Mesendoderm (in vitro differentiated cells): Measurements from ENCODE around the gene COL4A2.

Source experiments
- DNase-seq: peaks from one replicate; pipeline ENCODE4 v3.0.0; 2013
- H2AK5ac ChIP-seq: 2 replicates; pipeline ENCODE4 v1.6.1; 2013; ENCODE audit warnings: low read length, inconsistent platforms
- H2BK120ac ChIP-seq: 2 replicates; pipeline ENCODE4 v1.6.1; 2013; ENCODE audit warnings: low read depth, mild to moderate bottlenecking, low read length, moderate library complexity, mixed read lengths
- H2BK15ac ChIP-seq: replicated peaks from 2 replicates; pipeline ENCODE4 v1.6.1; 2013; ENCODE audit warnings: low read depth, mild to moderate bottlenecking, moderate library complexity
- H2BK5ac ChIP-seq: 2 replicates; pipeline ENCODE4 v1.6.1; 2013; ENCODE audit warnings: low read length, inconsistent platforms
- H3K18ac ChIP-seq: 2 replicates; pipeline ENCODE4 v1.6.1; 2013; ENCODE audit warnings: mild to moderate bottlenecking, low read length, mixed read lengths
- H3K23ac ChIP-seq: one replicate; pipeline ENCODE4 v1.6.1; 2013; ENCODE audit warnings: low read length
- H3K27ac ChIP-seq: 2 replicates; pipeline ENCODE4 v1.5.1; 2013; ENCODE audit warnings: low read depth, mild to moderate bottlenecking, inconsistent platforms, low read length, moderate library complexity
- H3K27me3 ChIP-seq: 2 replicates; pipeline ENCODE4 v1.6.1; 2013; ENCODE audit warnings: low read length, control low read depth, mild to moderate bottlenecking, inconsistent platforms; ENCODE audit not compliant: insufficient read depth, poor library complexity
- H3K36me3 ChIP-seq: 2 replicates; pipeline ENCODE4 v1.6.1; 2013; ENCODE audit warnings: low read length, inconsistent platforms; ENCODE audit not compliant: control insufficient read depth, insufficient read depth
- H3K4ac ChIP-seq: one replicate; pipeline ENCODE4 v1.6.1; 2013; ENCODE audit warnings: low read depth, mild to moderate bottlenecking, low read length, moderate library complexity
- H3K4me1 ChIP-seq: 2 replicates; pipeline ENCODE4 v1.6.1; 2013; ENCODE audit warnings: low read depth, low read length, inconsistent platforms; ENCODE audit not compliant: control insufficient read depth
- H3K4me2 ChIP-seq: 2 replicates; pipeline ENCODE4 v1.6.1; 2013; ENCODE audit warnings: low read length
- H3K4me3 ChIP-seq: 2 replicates; pipeline ENCODE4 v1.5.1; 2013; ENCODE audit warnings: mild to moderate bottlenecking, low read length
- H3K56ac ChIP-seq: one replicate; pipeline ENCODE4 v1.6.1; 2013; ENCODE audit warnings: low read length
- H3K79me1 ChIP-seq: 2 replicates; pipeline ENCODE4 v1.6.1; 2013; ENCODE audit warnings: low read length, inconsistent platforms
- H3K79me2 ChIP-seq: 2 replicates; pipeline ENCODE4 v1.6.1; 2013; ENCODE audit warnings: mild to moderate bottlenecking, low read length; ENCODE audit not compliant: control insufficient read depth, insufficient read depth
- H3K9ac ChIP-seq: 2 replicates; pipeline ENCODE4 v1.6.1; 2013; ENCODE audit warnings: low read length, inconsistent platforms
- H4K5ac ChIP-seq: one replicate; pipeline ENCODE4 v1.6.1; 2013; ENCODE audit warnings: low read length
- H4K8ac ChIP-seq: one replicate; pipeline ENCODE4 v1.6.1; 2013; ENCODE audit warnings: low read depth, mild to moderate bottlenecking, control low read depth, low read length, moderate library complexity
- WGBS: extraction: QIAGEN DNeasy Blood & Tissue Kit; methylation state at CpG from one replicate; pipeline ENCODE4 v1.1.7; 2013; ENCODE audit warnings: low lambda C conversion rate, missing lambda C conversion rate; ENCODE audit not compliant: insufficient coverage; ENCODE audit errors: extremely low coverage; 5-methylcytosine and 5-hydroxymethylcytosine counted together

Gene COL4A2

GRCh38 chr13:110403721-110404120, 96.6 kb downstream of the COL4A2 start:
- WGBS = no CpG with 5 or more reads among the region's 2 CpGs
- Histone ChIP-seq H3K79me2 (no peaks in the 10 kb centered on the region), H4K8ac (no peak overlapping the region), H2BK15ac (no peak overlapping the region), H3K18ac (no peak overlapping the region), H3K4me3 (no peak overlapping the region), H3K23ac (no peak overlapping the region), H2AK5ac (no peak overlapping the region), H2BK5ac (no peak overlapping the region), H3K27me3 (no peaks in the 10 kb centered on the region), H3K79me1 (no peaks in the 10 kb centered on the region), H3K4ac (no peak overlapping the region), H3K56ac (no peak overlapping the region), H3K4me2 (no peak overlapping the region), H4K5ac (no peak overlapping the region), H3K36me3 (no peaks in the 10 kb centered on the region), H2BK120ac (no peak overlapping the region), H3K27ac (no peak overlapping the region), H3K9ac (no peak overlapping the region), H3K4me1 (no peaks in the 10 kb centered on the region)
- no peak for DNase-seq

DNA sequence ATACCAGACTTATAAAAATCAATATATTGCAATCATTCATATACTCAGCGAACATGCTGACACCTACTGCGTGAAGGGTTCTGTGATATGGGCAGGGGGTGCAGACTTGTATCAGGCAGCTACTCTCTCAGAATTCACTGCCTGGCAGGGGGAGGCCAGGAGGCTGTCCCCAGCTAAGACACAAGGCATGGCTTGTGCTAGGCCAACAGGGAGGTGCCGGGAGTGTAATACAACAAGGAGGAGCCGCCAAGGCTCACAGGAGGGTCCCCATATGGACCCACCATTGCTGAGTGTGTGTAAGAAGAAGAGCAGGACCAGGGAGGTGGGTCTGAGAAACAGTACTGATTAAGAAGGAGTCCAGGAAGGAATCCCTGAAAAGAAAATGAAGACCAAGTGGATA, 97.2 kb downstream of the COL4A2 start:
- no peaks in the 10 kb centered on the region for H3K79me1 ChIP-seq
- H3K4ac ChIP-seq = no peak overlapping the region
- no peak overlapping the region for H3K27ac ChIP-seq
- no CpG with 5 or more reads among the region's 4 CpGs for WGBS
- H2BK15ac ChIP-seq = no peak overlapping the region
- H3K56ac ChIP-seq = no peak overlapping the region
- no peak overlapping the region for H3K4me3 ChIP-seq
- H3K27me3 ChIP-seq = no peaks in the 10 kb centered on the region
- no peak overlapping the region for H4K5ac ChIP-seq
- H3K23ac ChIP-seq = no peak overlapping the region
- no peak overlapping the region for H3K18ac ChIP-seq
- H2AK5ac ChIP-seq = no peak overlapping the region
- H2BK120ac ChIP-seq = no peak overlapping the region
- DNase-seq = no peak
- no peaks in the 10 kb centered on the region for H3K4me1 ChIP-seq
- H3K36me3 ChIP-seq = no peaks in the 10 kb centered on the region
- no peak overlapping the region for H3K9ac ChIP-seq
- no peaks in the 10 kb centered on the region for H3K79me2 ChIP-seq
- H4K8ac ChIP-seq = no peak overlapping the region
- H2BK5ac ChIP-seq = no peak overlapping the region
- no peak overlapping the region for H3K4me2 ChIP-seq

GRCh38 chr13:110405597-110406450, 98.7 kb downstream of the COL4A2 start:
- no peak overlapping the region for H3K27ac ChIP-seq
- no peaks in the 10 kb centered on the region for H3K79me1 ChIP-seq
- H4K5ac ChIP-seq = no peak overlapping the region
- H3K56ac ChIP-seq = no peak overlapping the region
- H3K4ac ChIP-seq = no peak overlapping the region
- H3K9ac ChIP-seq = no peak overlapping the region
- DNase-seq = no peak
- no peak overlapping the region for H3K4me3 ChIP-seq
- H2BK120ac ChIP-seq = no peak overlapping the region
- no peak overlapping the region for H3K23ac ChIP-seq
- no peak overlapping the region for H3K4me2 ChIP-seq
- H3K27me3 ChIP-seq = no peaks in the 10 kb centered on the region
- no CpG with 5 or more reads among the region's 12 CpGs for WGBS
- H2BK15ac ChIP-seq = no peak overlapping the region
- H3K18ac ChIP-seq = no peak overlapping the region
- no peaks in the 10 kb centered on the region for H3K4me1 ChIP-seq
- no peak overlapping the region for H2BK5ac ChIP-seq
- H3K36me3 ChIP-seq = no peaks in the 10 kb centered on the region
- H3K79me2 ChIP-seq = no peaks in the 10 kb centered on the region
- H4K8ac ChIP-seq = no peak overlapping the region
- H2AK5ac ChIP-seq = no peak overlapping the region

GRCh38 chr13:110407021-110407420, 99.9 kb downstream of the COL4A2 start:
- Histone ChIP-seq H2AK5ac (no peak overlapping the region), H3K27ac (no peak overlapping the region), H3K79me1 (no peaks in the 10 kb centered on the region), H2BK120ac (no peak overlapping the region), H3K27me3 (no peaks in the 10 kb centered on the region), H3K9ac (no peak overlapping the region), H2BK5ac (no peak overlapping the region), H3K4me2 (no peak overlapping the region), H2BK15ac (no peak overlapping the region), H3K36me3 (no peaks in the 10 kb centered on the region), H3K4me3 (no peak overlapping the region), H3K18ac (no peak overlapping the region), H3K56ac (no peak overlapping the region), H3K4me1 (peaks cover 3% of the 10 kb centered on the region), H3K23ac (no peak overlapping the region), H4K8ac (no peak overlapping the region), H3K4ac (no peak overlapping the region), H3K79me2 (no peaks in the 10 kb centered on the region), H4K5ac (no peak overlapping the region)
- DNase-seq = no peak
- WGBS = no CpG with 5 or more reads among the region's 14 CpGs

GRCh38 chr13:110407531-110407930, 100.4 kb downstream of the COL4A2 start:
- H2BK5ac ChIP-seq = no peak overlapping the region
- H3K4ac ChIP-seq = no peak overlapping the region
- H3K27me3 ChIP-seq = no peaks in the 10 kb centered on the region
- no peak overlapping the region for H3K56ac ChIP-seq
- H2AK5ac ChIP-seq = no peak overlapping the region
- H2BK15ac ChIP-seq = no peak overlapping the region
- no peak overlapping the region for H3K23ac ChIP-seq
- H4K8ac ChIP-seq = no peak overlapping the region
- no peak overlapping the region for H4K5ac ChIP-seq
- no peaks in the 10 kb centered on the region for H3K36me3 ChIP-seq
- no peak for DNase-seq
- no peaks in the 10 kb centered on the region for H3K79me2 ChIP-seq
- no peak overlapping the region for H3K4me2 ChIP-seq
- no peak overlapping the region for H3K4me3 ChIP-seq
- no peak overlapping the region for H3K27ac ChIP-seq
- H3K9ac ChIP-seq = no peak overlapping the region
- H3K18ac ChIP-seq = no peak overlapping the region
- no peak overlapping the region for H2BK120ac ChIP-seq
- peaks cover 4% of the 10 kb centered on the region for H3K4me1 ChIP-seq
- H3K79me1 ChIP-seq = no peaks in the 10 kb centered on the region
- no CpG with 5 or more reads among the region's 9 CpGs for WGBS

DNA sequence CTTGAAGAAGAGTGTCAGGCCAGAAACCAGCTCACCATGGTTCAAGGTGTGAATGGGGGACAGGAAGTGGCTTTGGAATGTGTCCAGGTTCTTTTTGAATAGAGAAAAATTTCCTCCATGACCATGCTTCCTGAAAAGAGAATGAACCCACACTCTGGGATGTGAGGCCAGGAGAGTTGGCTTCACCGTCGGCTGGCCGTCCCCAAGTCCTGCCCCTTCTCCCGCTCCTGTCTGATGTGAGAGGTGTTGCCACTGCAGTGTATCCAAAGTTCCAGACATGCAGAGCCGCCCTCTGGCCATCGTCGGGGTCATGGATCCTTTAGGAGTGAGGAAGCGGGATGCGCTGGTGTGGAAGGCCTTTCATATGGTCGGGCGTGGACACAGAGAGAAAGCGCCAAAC, 101.2 kb downstream of the COL4A2 start:
- Histone ChIP-seq H3K4me2 (no peak overlapping the region), H3K9ac (no peak overlapping the region), H4K8ac (no peak overlapping the region), H2AK5ac (no peak overlapping the region), H3K79me1 (no peaks in the 10 kb centered on the region), H3K18ac (no peak overlapping the region), H2BK120ac (no peak overlapping the region), H3K36me3 (no peaks in the 10 kb centered on the region), H3K4me3 (no peak overlapping the region), H3K4me1 (peaks cover 4% of the 10 kb centered on the region), H3K27me3 (no peaks in the 10 kb centered on the region), H2BK15ac (no peak overlapping the region), H2BK5ac (no peak overlapping the region), H3K23ac (no peak overlapping the region), H3K79me2 (no peaks in the 10 kb centered on the region), H3K56ac (no peak overlapping the region), H3K4ac (no peak overlapping the region), H4K5ac (no peak overlapping the region), H3K27ac (no peak overlapping the region)
- WGBS = no CpG with 5 or more reads among the region's 12 CpGs
- no peak for DNase-seq
